SK-N-SH (cell line): ENCODE data around the gene BPIFB3. TPM values are rescaled to one million over a fixed set of nuclear protein-coding genes. Genes with fewer than 3 reads are reported as not detected.

ENCODE experiments used
- CTCF ChIA-PET: fragments of 300-600, 350-600 bp; formaldehyde crosslinking; extraction: SDS; loops from one replicate; lab custom pipeline; 2021; lab: Yijun Ruan, JAX
- POLR2A ChIA-PET: fragments of 350-600 bp; sonication (Branson Sonifier 250); formaldehyde crosslinking; extraction: SDS; loops from one replicate; lab custom pipeline; 2020; ENCODE audit warnings: antibody characterized with exemption, inconsistent platforms; lab: Yijun Ruan, JAX
- DNase-seq: peaks from one replicate; pipeline ENCODE4 v3.0.0; 2012
- H2AFZ ChIP-seq: fragments of 200-600 bp; sonication (generic); 2 replicates; pipeline ENCODE4 v1.8.1; 2016; ENCODE audit warnings: antibody characterized with exemption, mild to moderate bottlenecking, low read depth
- H3F3A ChIP-seq: fragments of 200-600 bp; sonication (generic); replicated peaks from 2 replicates; pipeline ENCODE3; 2016; ENCODE audit warnings: antibody characterized with exemption, mild to moderate bottlenecking; ENCODE audit not compliant: insufficient read depth
- H3K27ac ChIP-seq, 2 experiments: fragments of 200-500 bp in 1 of 2; fragments of 200-600 bp in 1 of 2; sonication (Bioruptor generic) in 1 of 2; sonication (generic), shearing (Covaris generic) in 1 of 2; 2 replicates each; pipeline versions ENCODE4 v1.5.1 to v1.6.1; 2014 to 2016; ENCODE audit warnings: low read depth in 2 of 2, inconsistent platforms in 1 of 2, low read length in 1 of 2, mild to moderate bottlenecking in 1 of 2, mixed read lengths in 1 of 2
- H3K27me3 ChIP-seq: fragments of 200-600 bp; sonication (generic), shearing (Covaris generic); 2 replicates; pipeline ENCODE4 v1.6.1; 2016; ENCODE audit warnings: mixed run types; ENCODE audit not compliant: insufficient read depth
- H3K36me3 ChIP-seq, 2 experiments: fragments of 200-500 bp in 1 of 2; fragments of 200-600 bp in 1 of 2; sonication (Bioruptor generic) in 1 of 2; sonication (generic) in 1 of 2; replicated peaks in 1 of 2; 2 replicates each; pipeline versions ENCODE3 to v1.5.1; 2014 to 2016; ENCODE audit warnings: low read length in 1 of 2, mild to moderate bottlenecking in 1 of 2; ENCODE audit not compliant: insufficient read depth in 2 of 2, control insufficient read depth in 1 of 2
- H3K4me1 ChIP-seq, 2 experiments: fragments of 200-500 bp in 1 of 2; fragments of 200-600 bp in 1 of 2; sonication (Bioruptor generic) in 1 of 2; sonication (generic), shearing (Covaris generic) in 1 of 2; 2 replicates each; pipeline versions ENCODE4 v1.5.1 to v1.6.1; 2014 to 2016; ENCODE audit warnings: low read depth in 1 of 2, low read length in 1 of 2, mixed run types in 1 of 2; ENCODE audit not compliant: insufficient read depth in 2 of 2, control insufficient read depth in 1 of 2
- H3K4me2 ChIP-seq: fragments of 200-600 bp; sonication (generic), shearing (Covaris generic); 2 replicates; pipeline ENCODE4 v1.6.1; 2017; ENCODE audit warnings: mixed run types
- H3K4me3 ChIP-seq, 2 experiments: fragments of 200-500 bp in 1 of 2; fragments of 200-600 bp in 1 of 2; sonication (Bioruptor generic) in 1 of 2; sonication (generic), shearing (Covaris generic) in 1 of 2; 2 replicates each; pipeline versions ENCODE4 v1.5.1 to v1.8.1; 2014 to 2016; ENCODE audit warnings: low read depth in 2 of 2, inconsistent platforms in 1 of 2, low read length in 1 of 2, mild to moderate bottlenecking in 1 of 2, mixed read lengths in 1 of 2, moderate library complexity in 1 of 2
- H3K79me2 ChIP-seq: fragments of 200-600 bp; sonication (generic); 2 replicates; pipeline ENCODE4 v1.8.1; 2017; ENCODE audit warnings: mild to moderate bottlenecking; ENCODE audit not compliant: insufficient read depth
- H3K9ac ChIP-seq: fragments of 200-600 bp; sonication (generic); 2 replicates; pipeline ENCODE4 v1.6.1; 2017; ENCODE audit warnings: mixed run types
- H3K9me2 ChIP-seq: fragments of 200-600 bp; sonication (generic); 2 replicates; pipeline ENCODE4 v1.6.1; 2017; ENCODE audit warnings: mixed run types
- H3K9me3 ChIP-seq: fragments of 200-600 bp; sonication (generic); 2 replicates; pipeline ENCODE4 v1.6.1; 2017; ENCODE audit warnings: mixed run types, mild to moderate bottlenecking, moderate library complexity
- H4K20me1 ChIP-seq: fragments of 200-600 bp; sonication (generic); 2 replicates; pipeline ENCODE4 v1.6.1; 2017; ENCODE audit warnings: mild to moderate bottlenecking, mixed run types; ENCODE audit not compliant: insufficient read depth
- CHD2 ChIP-seq: fragments of 150-350 bp; IDR thresholded peaks from 2 replicates; pipeline ENCODE4 v1.6.1; 2018; ENCODE audit warnings: low read length; ENCODE audit not compliant: partially characterized antibody
- ELF1 ChIP-seq: IDR thresholded peaks from 2 replicates; pipeline ENCODE4 v1.4.0; 2012
- EZH2phosphoT487 ChIP-seq: fragments of 200-600 bp; sonication (generic); IDR thresholded peaks from 2 replicates; pipeline ENCODE4 v1.6.1; 2017; ENCODE audit warnings: low read depth, mixed run types, mild to moderate bottlenecking, antibody characterized with exemption, moderate library complexity, borderline replicate concordance
- FOXJ3 ChIP-seq: sonication (generic); formaldehyde crosslinking; IDR thresholded peaks from 2 replicates; pipeline ENCODE4 v1.5.1; 2020; ENCODE audit warnings: mild to moderate bottlenecking, missing genetic modification reagents
- FOXM1 ChIP-seq: IDR thresholded peaks from 2 replicates; pipeline ENCODE4 v1.4.0; 2012; ENCODE audit warnings: low read depth, mild to moderate bottlenecking
- GABPA ChIP-seq: IDR thresholded peaks from 2 replicates; pipeline ENCODE4 v1.4.0; 2012; ENCODE audit warnings: low read depth, mild to moderate bottlenecking
- JUND ChIP-seq: IDR thresholded peaks from 2 replicates; pipeline ENCODE4 v1.4.0; 2012
- MEF2A ChIP-seq: IDR thresholded peaks from 2 replicates; pipeline ENCODE4 v1.4.0; 2012; ENCODE audit warnings: low read depth, borderline replicate concordance
- NFIC ChIP-seq: IDR thresholded peaks from 2 replicates; pipeline ENCODE4 v1.4.0; 2012; ENCODE audit warnings: borderline replicate concordance
- POLR2AphosphoS5 ChIP-seq: IDR thresholded peaks from 2 replicates; pipeline ENCODE4 v1.6.1; 2012; ENCODE audit warnings: low read depth, low read length
- RAD21 ChIP-seq: IDR thresholded peaks from 2 replicates; pipeline ENCODE4 v1.6.1; 2012; ENCODE audit warnings: mild to moderate bottlenecking, low read length
- RCOR1 ChIP-seq: fragments of 150-350 bp; IDR thresholded peaks from 2 replicates; pipeline ENCODE4 v1.6.1; 2017; ENCODE audit warnings: antibody characterized with exemption, low read length
- RFX5 ChIP-seq: IDR thresholded peaks from 2 replicates; pipeline ENCODE4 v1.6.1; 2012; ENCODE audit warnings: mild to moderate bottlenecking, improper control_type of control experiment, low read length
- RXRA ChIP-seq: IDR thresholded peaks from 2 replicates; pipeline ENCODE4 v1.4.0; 2012; ENCODE audit warnings: low read depth, mild to moderate bottlenecking, borderline replicate concordance
- SMC3 ChIP-seq: IDR thresholded peaks from 2 replicates; pipeline ENCODE4 v1.6.1; 2012; ENCODE audit warnings: low read depth, low read length, improper control_type of control experiment
- TAF1 ChIP-seq: IDR thresholded peaks from 2 replicates; pipeline ENCODE4 v1.6.1; 2012; ENCODE audit warnings: low read depth, mild to moderate bottlenecking, low read length, moderate library complexity, borderline replicate concordance
- TCF12 ChIP-seq: IDR thresholded peaks from 2 replicates; pipeline ENCODE4 v1.4.0; 2012
- YY1 ChIP-seq: IDR thresholded peaks from 2 replicates; pipeline ENCODE4 v1.4.0; 2012; ENCODE audit warnings: low read depth, mild to moderate bottlenecking
- WGBS: methylation state at CpG from one replicate; pipeline ENCODE4 v1.1.6; 2017; ENCODE audit warnings: low lambda C conversion rate; 5-methylcytosine and 5-hydroxymethylcytosine counted together
- polyA plus RNA-seq, 3 experiments: library from polyadenylated mRNA; depleted of rRNA; stranded (reverse); fragments of >200 nt; gene quantifications; 2 replicates each; pipeline ENCODE4 v1.2.3, GENCODE V29; 2012
- TF ChIP-seq, protein P1 (sequence below): IDR thresholded peaks from 2 replicates; pipeline ENCODE4; 2012
- TF ChIP-seq, protein P2 (sequence below): fragments of 150-350 bp; IDR thresholded peaks from 2 replicates; pipeline ENCODE4 v1.6.1; 2017; ENCODE audit warnings: antibody characterized with exemption, low read length, low read depth, borderline replicate concordance
- TF ChIP-seq, protein P3 (sequence below): IDR thresholded peaks from 2 replicates; pipeline ENCODE4 v1.4.0; 2012; ENCODE audit warnings: low read depth, borderline replicate concordance
- TF ChIP-seq, protein P4 (sequence below): fragments of 150-350 bp; IDR thresholded peaks from 2 replicates; pipeline ENCODE4 v1.6.1; 2016; ENCODE audit warnings: mild to moderate bottlenecking, low read depth, low read length

BPIFB3 gene
- polyA plus RNA-seq, 1 of the 3 experiments (the other 2 are of a cell fraction): not detected

DNA sequence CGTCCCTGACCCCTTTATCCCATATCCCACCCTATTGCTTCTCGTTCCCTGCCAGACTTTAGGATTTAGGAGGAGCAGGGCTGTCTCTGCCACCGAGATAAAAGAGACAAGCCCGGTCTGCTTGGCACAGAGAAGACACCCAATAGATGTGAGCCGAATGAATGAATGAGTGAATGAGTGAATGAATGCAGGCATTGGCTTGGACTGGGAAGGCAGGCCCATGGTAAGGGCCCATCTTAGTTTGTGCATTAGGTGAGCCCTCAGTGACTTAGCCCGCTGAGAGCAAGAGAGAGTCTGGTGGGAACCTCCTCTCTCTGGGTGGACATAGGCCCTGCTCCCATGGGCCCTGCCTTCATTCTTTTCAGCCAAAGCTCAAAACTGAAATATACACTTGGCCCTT, 23.1 kb upstream of the BPIFB3 start:
- Histone ChIP-seq H3K79me2 (no peaks in the 10 kb centered on the region), H3K4me3 (no peak overlapping the region), H3K4me1 (no peaks in the 10 kb centered on the region), H3K9ac (no peak overlapping the region), H3K36me3 (no peaks in the 10 kb centered on the region), H3K27me3 (peaks cover 6% of the 10 kb centered on the region; the same call in 1 of the 2 replicates), H3F3A (no peaks in the 10 kb centered on the region), H2AFZ (no peak overlapping the region), H3K27ac (no peak overlapping the region), H3K4me2 (no peak overlapping the region), H3K9me2 (no peaks in the 10 kb centered on the region), H4K20me1 (no peaks in the 10 kb centered on the region), H3K9me3 (no peaks in the 10 kb centered on the region)
- 9% methylated on average over 6 of the region's 6 CpGs for WGBS
- TF ChIP-seq CHD2 (no peak), MEF2A (no peak), JUND (no peak), TCF12 (no peak), NFIC (no peak), YY1 (no peak), ELF1 (no peak), RXRA (no peak), RCOR1 (no peak), RFX5 (no peak), RAD21 (no peak), FOXJ3 (CRISPR knock-in tag) (no peak), FOXM1 (no peak), GABPA (no peak)
- TF ChIP-seq, protein P1, sequence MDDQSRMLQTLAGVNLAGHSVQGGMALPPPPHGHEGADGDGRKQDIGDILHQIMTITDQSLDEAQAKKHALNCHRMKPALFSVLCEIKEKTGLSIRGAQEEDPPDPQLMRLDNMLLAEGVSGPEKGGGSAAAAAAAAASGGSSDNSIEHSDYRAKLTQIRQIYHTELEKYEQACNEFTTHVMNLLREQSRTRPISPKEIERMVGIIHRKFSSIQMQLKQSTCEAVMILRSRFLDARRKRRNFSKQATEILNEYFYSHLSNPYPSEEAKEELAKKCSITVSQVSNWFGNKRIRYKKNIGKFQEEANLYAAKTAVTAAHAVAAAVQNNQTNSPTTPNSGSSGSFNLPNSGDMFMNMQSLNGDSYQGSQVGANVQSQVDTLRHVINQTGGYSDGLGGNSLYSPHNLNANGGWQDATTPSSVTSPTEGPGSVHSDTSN: no peak
- TF ChIP-seq, protein P2, sequence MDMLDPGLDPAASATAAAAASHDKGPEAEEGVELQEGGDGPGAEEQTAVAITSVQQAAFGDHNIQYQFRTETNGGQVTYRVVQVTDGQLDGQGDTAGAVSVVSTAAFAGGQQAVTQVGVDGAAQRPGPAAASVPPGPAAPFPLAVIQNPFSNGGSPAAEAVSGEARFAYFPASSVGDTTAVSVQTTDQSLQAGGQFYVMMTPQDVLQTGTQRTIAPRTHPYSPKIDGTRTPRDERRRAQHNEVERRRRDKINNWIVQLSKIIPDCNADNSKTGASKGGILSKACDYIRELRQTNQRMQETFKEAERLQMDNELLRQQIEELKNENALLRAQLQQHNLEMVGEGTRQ: no peak
- TF ChIP-seq, protein P3, sequence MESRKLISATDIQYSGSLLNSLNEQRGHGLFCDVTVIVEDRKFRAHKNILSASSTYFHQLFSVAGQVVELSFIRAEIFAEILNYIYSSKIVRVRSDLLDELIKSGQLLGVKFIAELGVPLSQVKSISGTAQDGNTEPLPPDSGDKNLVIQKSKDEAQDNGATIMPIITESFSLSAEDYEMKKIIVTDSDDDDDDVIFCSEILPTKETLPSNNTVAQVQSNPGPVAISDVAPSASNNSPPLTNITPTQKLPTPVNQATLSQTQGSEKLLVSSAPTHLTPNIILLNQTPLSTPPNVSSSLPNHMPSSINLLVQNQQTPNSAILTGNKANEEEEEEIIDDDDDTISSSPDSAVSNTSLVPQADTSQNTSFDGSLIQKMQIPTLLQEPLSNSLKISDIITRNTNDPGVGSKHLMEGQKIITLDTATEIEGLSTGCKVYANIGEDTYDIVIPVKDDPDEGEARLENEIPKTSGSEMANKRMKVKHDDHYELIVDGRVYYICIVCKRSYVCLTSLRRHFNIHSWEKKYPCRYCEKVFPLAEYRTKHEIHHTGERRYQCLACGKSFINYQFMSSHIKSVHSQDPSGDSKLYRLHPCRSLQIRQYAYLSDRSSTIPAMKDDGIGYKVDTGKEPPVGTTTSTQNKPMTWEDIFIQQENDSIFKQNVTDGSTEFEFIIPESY: no peak
- ChIA-PET CTCF (no interaction called here), POLR2A (no interaction called here)
- DNase-seq: no peak

DNA sequence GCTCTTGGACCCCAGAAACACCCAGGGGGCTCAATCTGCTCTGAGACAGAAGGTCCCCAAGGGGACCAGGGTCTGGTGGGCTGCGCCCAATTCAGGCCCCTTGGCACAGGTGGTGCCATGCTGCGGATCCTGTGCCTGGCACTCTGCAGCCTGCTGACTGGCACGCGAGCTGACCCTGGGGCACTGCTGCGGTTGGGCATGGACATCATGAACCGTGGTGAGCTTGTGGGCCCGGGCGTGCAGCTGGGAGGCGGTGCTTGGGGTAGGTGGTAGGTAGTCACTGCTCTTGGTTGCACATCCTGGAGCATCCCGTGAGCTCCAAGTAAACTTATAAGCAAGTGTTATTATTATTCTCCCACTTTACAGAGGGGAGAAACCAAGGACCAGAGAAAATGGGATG, 22.2 kb upstream of the BPIFB3 start, which contains the start of gene BPIFB6:
Gene BPIFB6, plus strand, starts transcription at position 118 of the 400 bp plus-strand sequence. Its CDS starts 0 bp downstream, at position 118.
- Histone ChIP-seq H4K20me1 (no peaks in the 10 kb centered on the region), H3K27ac (no peak within 1 kb of the TSS), H3K9ac (no peak within 1 kb of the TSS), H3K27me3 (peaks cover 6% of the 10 kb centered on the region; the same call in 1 of the 2 replicates), H3F3A (no peaks in the 10 kb centered on the region), H3K9me2 (no peaks in the 10 kb centered on the region), H3K4me1 (no peaks in the 10 kb centered on the region), H3K4me3 (no peak within 1 kb of the TSS), H3K36me3 (no peaks in the 10 kb centered on the region), H3K79me2 (no peaks in the 10 kb centered on the region), H3K9me3 (no peaks in the 10 kb centered on the region), H2AFZ (no peak within 1 kb of the TSS), H3K4me2 (no peak within 1 kb of the TSS)
- ChIA-PET CTCF (no interaction called here), POLR2A (no interaction called here)
- 29% methylated on average over 4 of the region's 10 CpGs for WGBS
- TF ChIP-seq, protein P2: no peak
- no peak for TF ChIP-seq EZH2phosphoT487
- TF ChIP-seq FOXM1: no peak
- TF ChIP-seq POLR2AphosphoS5: no peak
- TF ChIP-seq, protein P4, sequence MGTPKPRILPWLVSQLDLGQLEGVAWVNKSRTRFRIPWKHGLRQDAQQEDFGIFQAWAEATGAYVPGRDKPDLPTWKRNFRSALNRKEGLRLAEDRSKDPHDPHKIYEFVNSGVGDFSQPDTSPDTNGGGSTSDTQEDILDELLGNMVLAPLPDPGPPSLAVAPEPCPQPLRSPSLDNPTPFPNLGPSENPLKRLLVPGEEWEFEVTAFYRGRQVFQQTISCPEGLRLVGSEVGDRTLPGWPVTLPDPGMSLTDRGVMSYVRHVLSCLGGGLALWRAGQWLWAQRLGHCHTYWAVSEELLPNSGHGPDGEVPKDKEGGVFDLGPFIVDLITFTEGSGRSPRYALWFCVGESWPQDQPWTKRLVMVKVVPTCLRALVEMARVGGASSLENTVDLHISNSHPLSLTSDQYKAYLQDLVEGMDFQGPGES: no peak
- TF ChIP-seq SMC3: no peak
- no peak for TF ChIP-seq CHD2
- no peak for TF ChIP-seq RFX5
- TF ChIP-seq TAF1: no peak
- DNase-seq: no peak
